Prostate gland (tissue), 2 donors: ENCODE results near the gene TSEN54. TPM values are rescaled to one million over a fixed set of nuclear protein-coding genes. Genes with fewer than 3 reads are reported as not detected.
A peak's percentile ranks its signal among the peaks of the same experiment; 100 is the strongest.
"Not testable (repeated sequence)": the region's sequence is repeated elsewhere in the genome, so short reads cannot be mapped to it uniquely, and the experiment has no call there.

Experiments
- DNase-seq: peaks from one replicate; pipeline ENCODE4 v3.0.0-alpha.2; 2019; ENCODE audit warnings: low spot score
- H3K27ac ChIP-seq, 2 donors: fragments of 200-600 bp; sonication (generic); 2 replicates each; pipeline ENCODE4 v1.5.1; 2017 to 2019
- H3K27me3 ChIP-seq: fragments of 200-600 bp; sonication (generic); replicated peaks from 2 replicates; pipeline ENCODE4 v1.5.1; 2019; ENCODE audit not compliant: insufficient read depth
- H3K36me3 ChIP-seq, 2 donors: fragments of 200-600 bp; sonication (generic); 1 replicate in 1 of 2; 2 replicates in 1 of 2; pipeline versions ENCODE4 v1.5.1 to v1.8.1; 2017 to 2019
- H3K4me1 ChIP-seq: fragments of 200-600 bp; sonication (generic); replicated peaks from 2 replicates; pipeline ENCODE4 v1.5.1; 2019
- H3K4me3 ChIP-seq, 2 donors: fragments of 200-600 bp; sonication (generic); 2 replicates each; pipeline ENCODE4 v1.5.1; 2017 to 2019
- H3K9me3 ChIP-seq: fragments of 200-600 bp; sonication (generic); 2 replicates; pipeline ENCODE4 v1.5.1; 2017
- CTCF ChIP-seq, 4 experiments: fragments of 200-600 bp in 2 of 4; fragments of 450-650 bp in 2 of 4; sonication (generic) in 2 of 4; IDR thresholded peaks; 1 replicate in 3 of 4; 2 replicates in 1 of 4; pipeline ENCODE4 v1.5.1; 2016 to 2019; ENCODE audit warnings: antibody characterized with exemption in 4 of 4, mild to moderate bottlenecking in 2 of 4, moderate library complexity in 2 of 4
- POLR2A ChIP-seq: fragments of 450-650 bp; IDR thresholded peaks from one replicate; pipeline ENCODE4 v1.6.1; 2016; ENCODE audit warnings: antibody characterized with exemption, mild to moderate bottlenecking
- POLR2AphosphoS5 ChIP-seq: sonication (generic); formaldehyde crosslinking; IDR thresholded peaks from one replicate; pipeline ENCODE4 v1.6.1; 2017; ENCODE audit warnings: antibody characterized with exemption
- WGBS: methylation state at CpG from one replicate; pipeline ENCODE4 v1.1.5; 2018; 5-methylcytosine and 5-hydroxymethylcytosine counted together
- intact Hi-C: fragments of 100-400 bp; cut with DNase I; formaldehyde crosslinking; loops from one replicate; pipeline ENCODE4 v1.14.2; 2022
- total RNA-seq, 2 donors: library from RNA; depleted of rRNA; stranded (reverse); fragments of >200 nt; gene quantifications; one replicate each; pipeline ENCODE4 v1.1.0, GENCODE V29; 2016

The TSEN54 gene
- total RNA-seq, 2 donors from 2014 or later: 45.9 to 56.2 TPM

DNA sequence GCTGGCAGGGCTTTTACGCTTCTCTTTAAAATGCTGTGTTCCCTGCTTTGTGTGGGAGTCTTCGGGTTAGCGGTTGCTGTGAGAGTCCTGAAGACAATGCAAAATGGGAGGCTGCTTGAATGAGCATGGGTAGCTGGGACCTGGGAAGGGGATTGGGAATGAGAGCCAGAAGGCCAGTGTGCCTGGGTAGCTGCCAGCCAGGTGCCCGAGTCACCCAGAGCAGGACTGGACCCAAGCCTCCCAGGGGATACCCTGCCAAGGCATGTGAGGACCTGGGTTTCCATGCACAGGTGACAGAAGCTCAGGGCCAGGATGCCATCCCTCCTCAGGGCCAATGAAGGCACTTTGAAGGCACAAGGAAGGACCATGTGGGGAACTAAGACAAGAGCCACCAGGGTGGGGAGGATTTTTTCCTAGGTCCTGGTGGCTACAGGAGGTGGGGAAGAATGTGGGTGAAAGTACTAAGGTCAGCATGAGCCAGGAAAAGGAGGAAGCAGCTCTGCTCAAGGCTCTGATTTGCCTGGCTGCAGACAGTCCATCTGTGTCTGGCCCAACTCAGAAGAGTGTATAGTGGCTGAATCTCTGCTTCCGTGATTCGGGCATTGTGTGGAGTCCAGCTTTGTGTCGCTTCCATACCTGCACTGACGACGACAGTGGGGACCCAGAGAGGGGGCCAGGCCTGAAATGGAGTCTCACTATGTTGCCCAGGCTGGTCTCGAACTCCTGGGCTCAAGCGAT lies 39.4 kb upstream of the TSEN54 start:
- Histone ChIP-seq H3K9me3 (no peaks in the 10 kb centered on the region), H3K27ac (peak overlapping the region in 1 of 2 donors; percentile 24), H3K4me3 (no peak overlapping the region), H3K36me3 (no peaks in the 10 kb centered on the region), H3K4me1 (no peaks in the 10 kb centered on the region), H3K27me3 (no peaks in the 10 kb centered on the region)
- TF ChIP-seq POLR2A (no peak), CTCF (IDR thresholded peaks at IDR 0.05) (no peak), POLR2AphosphoS5 (no peak)
- no peak for DNase-seq
- WGBS: 70% methylated on average over 11 of the region's 11 CpGs
- intact Hi-C loops: no loop called here

DNA sequence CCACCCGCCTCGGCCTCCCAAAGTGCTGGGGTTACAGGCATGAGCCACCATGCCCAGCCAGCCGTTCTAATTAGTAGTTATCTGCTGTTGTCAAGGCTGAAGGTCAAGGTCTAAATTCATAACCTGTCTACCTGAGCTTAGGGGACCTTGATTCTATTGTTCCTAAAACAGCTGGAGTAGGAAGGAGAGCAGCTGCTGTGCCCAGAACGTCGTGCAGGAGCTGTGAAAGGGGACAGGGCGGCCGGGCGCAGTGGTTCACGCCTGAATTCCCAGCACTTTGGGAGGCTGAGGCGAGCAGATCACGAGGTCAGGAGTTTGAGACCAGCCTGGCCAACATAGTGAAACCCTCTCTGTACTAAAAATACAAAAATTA lies 38.9 kb upstream of the TSEN54 start:
- H3K4me1 ChIP-seq, DNase-seq, H3K4me3 ChIP-seq, H3K27me3 ChIP-seq, H3K9me3 ChIP-seq, H3K27ac ChIP-seq, intact Hi-C loops, H3K36me3 ChIP-seq: not testable (repeated sequence)
- WGBS: 89% methylated on average over 11 of the region's 11 CpGs

DNA sequence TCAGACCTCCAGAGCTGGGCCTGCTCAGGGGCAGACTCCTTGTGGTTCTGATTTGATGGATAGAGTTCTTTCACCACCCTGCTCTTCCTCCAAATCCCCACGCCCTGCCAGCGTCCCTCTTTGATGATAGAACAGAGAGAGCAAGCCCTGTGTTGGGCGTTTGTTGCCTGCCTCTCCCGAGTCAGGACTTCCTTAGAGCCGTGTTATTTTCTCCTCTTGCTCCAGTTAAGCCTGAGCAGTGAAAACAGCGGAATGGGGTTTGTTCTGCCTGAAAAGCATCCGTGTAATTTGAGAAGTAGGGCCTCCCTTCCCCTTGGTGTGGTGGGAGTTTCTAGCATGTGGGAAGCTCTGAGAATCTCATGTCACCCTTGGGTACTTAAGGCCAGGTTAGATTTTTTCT lies 37.8 kb upstream of the TSEN54 start:
- no peak for TF ChIP-seq CTCF (IDR thresholded peaks at IDR 0.05)
- no peak for TF ChIP-seq POLR2AphosphoS5
- no peak for TF ChIP-seq POLR2A
- WGBS: 47% methylated on average over 7 of the region's 7 CpGs
- Histone ChIP-seq H3K27me3 (no peaks in the 10 kb centered on the region), H3K9me3 (no peaks in the 10 kb centered on the region), H3K27ac (no peak overlapping the region), H3K4me3 (no peak overlapping the region), H3K4me1 (no peaks in the 10 kb centered on the region), H3K36me3 (no peaks in the 10 kb centered on the region)
- no peak for DNase-seq
- intact Hi-C loops: no loop called here

DNA sequence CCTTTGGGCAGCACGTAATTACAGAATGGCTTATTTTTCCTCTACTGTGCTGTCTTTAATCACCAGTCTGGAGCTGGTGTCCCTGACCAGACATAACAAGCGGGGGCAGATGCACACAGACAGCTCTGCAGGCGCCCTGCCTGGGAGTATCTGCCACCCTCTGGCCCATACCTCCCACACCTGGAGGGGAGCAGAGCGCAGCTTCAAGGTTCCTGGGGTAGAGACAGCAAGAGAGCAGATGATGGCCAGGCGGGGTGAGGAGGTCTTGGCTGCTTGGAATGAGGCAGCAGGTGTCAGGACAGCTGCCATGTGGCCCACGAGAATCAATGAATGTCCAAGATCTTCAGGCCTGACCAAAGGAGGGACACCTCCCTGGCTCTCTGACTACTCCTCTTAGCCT lies 36.0 kb upstream of the TSEN54 start:
- no peak overlapping the region for H3K4me3 ChIP-seq
- H3K27ac ChIP-seq: no peak overlapping the region
- WGBS: 91% methylated on average over 6 of the region's 6 CpGs
- no peaks in the 10 kb centered on the region for H3K36me3 ChIP-seq
- intact Hi-C loops: no loop called here
- TF ChIP-seq POLR2A: no peak
- TF ChIP-seq POLR2AphosphoS5: no peak
- TF ChIP-seq CTCF (IDR thresholded peaks at IDR 0.05): no peak
- H3K9me3 ChIP-seq: no peaks in the 10 kb centered on the region
- H3K4me1 ChIP-seq: no peaks in the 10 kb centered on the region
- DNase-seq: no peak
- H3K27me3 ChIP-seq: no peaks in the 10 kb centered on the region

DNA sequence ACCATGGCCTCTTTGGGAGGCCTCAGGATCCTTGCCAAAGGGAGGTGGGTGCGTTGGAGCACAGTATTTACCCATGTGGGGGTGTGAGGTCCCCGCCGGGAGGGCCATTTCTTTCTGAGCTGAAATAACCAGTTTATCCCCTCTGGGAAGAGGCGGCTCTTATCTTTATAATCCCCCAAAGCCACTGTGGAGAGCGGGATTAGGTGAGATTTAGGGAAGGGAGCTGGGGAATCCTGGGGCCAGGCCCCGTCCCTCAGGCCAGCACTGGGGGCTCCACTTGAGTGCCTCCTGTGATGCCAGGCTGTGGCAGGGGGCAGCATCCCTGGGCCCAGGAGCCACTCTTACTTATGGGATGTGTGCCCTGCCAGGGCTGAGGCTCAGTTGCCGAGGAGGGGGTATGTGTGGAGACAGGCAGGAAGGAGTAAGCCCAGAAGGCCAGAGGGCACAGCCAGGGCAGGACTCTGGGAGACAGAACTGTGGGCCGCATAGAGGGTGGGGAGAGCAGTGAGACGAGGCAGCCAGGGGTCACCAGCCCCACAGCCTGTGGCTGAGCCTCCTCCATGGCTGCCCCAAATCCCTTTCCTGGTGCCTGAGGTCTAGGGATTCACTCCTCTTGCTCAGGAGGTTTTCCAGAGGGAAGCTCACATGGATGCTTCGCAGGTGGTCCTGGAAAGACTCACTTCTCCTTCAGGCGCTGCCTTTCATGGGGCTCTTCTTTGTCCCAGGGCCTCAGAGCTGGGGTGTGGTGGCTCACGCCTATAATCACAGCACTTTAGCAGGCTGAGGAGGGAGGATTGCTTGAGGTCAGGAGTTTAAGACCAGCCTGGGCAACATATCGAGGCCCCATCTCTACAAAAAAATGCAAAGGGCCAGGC lies 34.9 kb upstream of the TSEN54 start:
- DNase-seq: no peak
- WGBS: 68% methylated on average over 13 of the region's 13 CpGs
- H3K9me3 ChIP-seq: no peaks in the 10 kb centered on the region
- no peaks in the 10 kb centered on the region for H3K4me1 ChIP-seq
- intact Hi-C loops: no loop called here
- H3K27ac ChIP-seq: no peak overlapping the region
- no peak overlapping the region for H3K4me3 ChIP-seq
- no peaks in the 10 kb centered on the region for H3K27me3 ChIP-seq
- TF ChIP-seq POLR2A: no peak
- TF ChIP-seq POLR2AphosphoS5: no peak
- TF ChIP-seq CTCF (IDR thresholded peaks at IDR 0.05): no peak
- H3K36me3 ChIP-seq: no peaks in the 10 kb centered on the region
